Activated CD4-positive, alpha-beta T cell treated with anti-CD3 and anti-CD28 coated beads, Interleukin-2, amount 50 U/mL, for 24 hours (primary cell): ENCODE data around the gene KRTAP5-4.
"Not testable (repeated sequence)": the region's sequence is repeated elsewhere in the genome, so short reads cannot be mapped to it uniquely, and the experiment has no call there.

ENCODE experiments used
- DNase-seq, 2 donors: peaks; one replicate each; pipeline ENCODE4 v3.0.0-alpha.2; 2020; ENCODE audit warnings: low read depth in 1 of 2, low spot score in 1 of 2

Gene KRTAP5-4

DNA sequence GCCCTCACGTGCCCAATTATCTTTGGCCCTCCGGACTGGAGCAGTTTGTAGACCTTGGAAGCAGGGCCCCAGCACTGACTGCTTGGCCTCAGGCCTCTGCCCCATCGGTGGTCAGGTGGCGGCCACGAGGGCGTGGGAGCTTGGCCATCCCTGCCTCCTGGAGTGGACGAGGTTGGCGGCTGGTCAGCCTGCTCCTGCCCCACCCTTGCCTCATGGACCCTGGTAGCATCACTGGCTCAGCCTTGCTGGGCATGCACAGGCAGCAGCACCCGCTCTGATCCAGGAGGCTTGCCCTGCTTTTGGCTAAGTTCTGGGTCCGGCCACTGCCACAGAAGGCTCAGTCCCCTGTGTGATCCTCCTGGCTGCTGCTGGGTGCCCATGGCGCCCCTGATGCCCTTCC is 17.8 kb downstream of the KRTAP5-4 start:
- no peak for DNase-seq

DNA sequence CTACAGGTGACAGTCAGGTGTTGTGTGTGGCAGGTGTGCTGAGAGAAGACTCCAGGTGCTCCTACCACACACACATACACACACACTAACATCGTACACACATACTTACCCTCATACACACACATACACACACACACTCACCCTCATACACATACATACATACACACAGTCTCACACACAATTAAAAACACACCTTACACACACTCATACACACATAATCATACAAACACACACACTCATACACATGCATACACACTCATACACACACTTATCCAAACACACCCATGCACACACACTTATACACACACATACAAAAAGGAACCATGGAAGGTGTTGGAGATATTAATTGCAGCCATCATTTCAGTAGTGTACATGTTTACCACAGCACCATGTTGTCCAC is 18.3 kb downstream of the KRTAP5-4 start:
- no peak for DNase-seq

DNA sequence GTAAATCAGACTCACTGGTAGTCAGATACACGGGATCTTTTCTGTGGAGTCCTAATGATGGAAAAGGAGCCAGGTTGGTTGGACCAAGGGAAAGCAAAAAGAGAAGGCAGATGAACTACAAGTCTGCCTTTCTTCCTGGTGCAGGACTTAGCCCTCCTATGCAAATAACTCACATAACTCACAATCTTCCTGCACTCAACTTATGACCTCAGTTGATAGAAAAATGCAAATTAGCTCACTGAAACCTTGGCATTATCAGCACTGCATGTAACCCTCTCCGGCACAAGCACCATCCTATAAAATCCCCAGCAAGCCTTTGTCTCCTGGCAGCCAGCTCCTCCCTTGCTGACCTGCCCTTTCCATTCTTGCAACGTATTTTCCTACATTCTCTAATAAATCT is 20.3 kb downstream of the KRTAP5-4 start:
- not testable (repeated sequence) for DNase-seq

DNA sequence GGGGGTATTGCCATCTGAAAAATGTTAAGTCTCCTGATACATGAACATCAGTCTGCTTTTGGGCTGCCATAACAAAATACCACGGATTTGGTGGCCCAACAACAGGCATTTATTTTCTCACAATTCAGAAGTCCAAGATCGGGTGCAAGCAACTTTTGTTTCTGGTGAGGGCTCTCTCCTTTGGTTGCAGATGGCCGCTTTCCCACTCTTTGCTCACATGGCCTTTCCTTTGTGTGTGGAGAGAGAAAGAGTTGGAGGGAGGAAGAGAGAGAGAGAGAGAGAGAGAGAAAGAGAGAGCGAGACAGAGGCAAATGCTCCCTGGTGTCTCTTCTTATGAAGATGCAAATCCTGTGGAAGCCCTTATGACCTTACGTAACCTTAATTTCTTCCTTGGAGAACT is 21.3 kb downstream of the KRTAP5-4 start:
- DNase-seq: no peak

DNA sequence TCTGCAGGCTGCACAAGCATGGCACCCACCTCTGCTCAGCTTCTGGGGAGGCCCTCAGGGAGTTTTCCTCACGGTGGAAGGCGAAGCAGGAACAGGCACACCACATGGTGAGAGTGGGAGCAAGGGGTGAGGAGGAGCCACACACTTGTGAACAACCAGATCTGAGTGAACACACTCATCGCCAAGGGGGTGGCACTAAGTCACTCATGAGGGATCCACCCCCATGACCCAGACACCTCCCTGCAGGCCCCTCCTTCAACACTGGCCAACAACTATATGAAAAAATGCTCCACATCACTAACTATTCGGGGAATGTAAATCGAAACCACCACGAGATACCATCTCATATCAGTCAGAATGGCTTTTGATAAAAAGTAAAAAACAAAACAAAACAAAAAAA is 23.1 kb downstream of the KRTAP5-4 start:
- DNase-seq: no peak

DNA sequence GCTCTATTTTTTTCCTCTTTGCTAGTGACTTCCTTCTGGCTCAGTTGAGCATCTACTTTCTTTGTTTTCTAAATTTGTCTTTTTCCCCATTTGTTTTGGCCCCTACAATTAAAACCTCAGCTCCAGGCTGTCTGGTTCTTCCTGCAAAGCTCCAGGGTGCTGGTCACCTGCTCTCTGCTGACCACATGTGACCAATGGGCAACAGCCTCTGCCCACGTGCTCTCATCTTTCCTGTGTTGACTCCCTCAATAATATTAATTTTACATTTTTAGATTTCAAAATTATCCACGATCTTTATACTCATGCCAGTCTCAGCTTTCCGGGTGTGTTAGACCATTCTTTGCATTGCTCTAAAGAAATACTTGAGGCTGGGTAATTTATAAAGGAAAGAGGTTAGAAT is 23.5 kb downstream of the KRTAP5-4 start:
- DNase-seq: not testable (repeated sequence)

DNA sequence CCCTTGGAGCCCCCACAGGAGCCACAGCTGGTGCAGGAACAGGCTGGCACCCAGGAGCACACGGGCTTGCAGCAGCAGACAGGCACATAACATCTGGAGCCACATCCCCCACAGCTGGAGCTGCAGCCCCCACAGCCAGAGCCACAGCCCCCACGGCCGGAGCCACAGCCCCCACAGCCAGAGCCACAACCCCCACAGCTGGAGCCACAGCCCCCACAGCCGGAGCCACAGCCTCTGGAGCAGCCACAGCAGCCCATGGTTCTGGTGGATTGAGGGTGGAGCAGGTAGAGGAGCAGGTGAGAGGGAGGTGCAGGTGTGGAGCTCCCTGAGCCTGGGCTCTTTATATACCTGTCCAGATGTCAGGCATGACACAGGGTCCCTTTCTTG is 24.0 kb downstream of the KRTAP5-4 start, which contains the start of gene KRTAP5-2:
KRTAP5-2 (minus strand) TSS at position 301 of the 387 bp plus-strand sequence; CDS start at position 257, 44 bp downstream.
- no peak for DNase-seq

DNA sequence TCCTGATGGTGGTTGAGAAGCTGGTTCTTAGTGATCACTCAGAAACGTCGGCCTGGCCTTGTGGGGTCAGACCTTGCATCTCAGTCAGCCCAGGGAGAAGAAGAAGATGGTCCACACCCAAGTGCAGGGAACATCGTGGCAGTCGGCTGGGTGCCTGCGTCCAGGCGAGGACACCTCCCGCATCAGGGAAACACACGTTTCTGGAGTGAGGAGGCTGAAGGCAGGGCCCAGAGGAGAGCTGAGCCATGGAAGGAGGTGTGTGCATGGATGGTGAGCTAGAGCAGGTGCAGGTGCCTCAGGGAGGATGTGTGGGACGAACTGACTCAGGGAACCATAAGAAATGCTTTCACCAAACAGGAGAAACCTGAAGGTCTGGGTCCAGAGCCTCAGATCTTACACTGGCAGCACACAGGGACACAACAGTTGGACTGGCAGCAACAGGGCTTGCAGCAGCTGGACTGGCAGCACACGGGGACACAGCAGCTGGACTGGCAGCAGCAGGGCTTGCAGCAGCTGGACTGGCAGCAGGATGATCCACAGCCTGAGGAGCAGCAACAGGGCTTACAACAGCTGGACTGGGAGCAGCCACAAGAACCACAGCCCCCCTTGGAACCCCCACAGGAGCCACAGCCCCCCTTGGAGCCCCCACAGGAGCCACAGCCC is 24.5 kb downstream of the KRTAP5-4 start:
- no peak for DNase-seq

DNA sequence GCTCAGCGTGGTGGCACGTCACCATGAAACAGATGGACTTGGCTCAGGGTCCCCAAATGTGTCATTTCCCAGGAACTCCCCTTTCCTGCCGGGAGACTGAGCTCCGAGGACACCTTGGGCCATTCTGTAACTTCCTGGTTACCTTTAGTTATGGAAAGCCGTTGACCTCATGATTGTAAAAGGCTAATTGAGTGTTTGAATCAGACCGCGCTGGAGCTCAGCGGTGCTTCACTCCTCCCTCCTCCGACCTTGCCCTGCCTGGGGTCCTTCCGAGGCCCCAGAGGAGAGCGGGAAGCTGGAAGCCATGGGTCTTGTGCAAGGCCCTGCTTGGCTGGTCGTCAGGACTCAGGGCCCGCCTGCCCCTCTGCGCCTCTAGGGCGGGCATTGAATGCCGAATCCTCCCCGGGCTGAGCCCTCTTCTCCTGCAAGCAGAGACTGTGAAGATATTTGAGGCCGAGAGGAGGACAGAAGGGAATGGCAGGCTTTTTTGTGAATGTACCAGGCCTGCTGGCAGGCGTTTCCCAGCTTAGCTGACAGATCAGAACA is 25.3 kb downstream of the KRTAP5-4 start:
- DNase-seq: not testable (repeated sequence)

DNA sequence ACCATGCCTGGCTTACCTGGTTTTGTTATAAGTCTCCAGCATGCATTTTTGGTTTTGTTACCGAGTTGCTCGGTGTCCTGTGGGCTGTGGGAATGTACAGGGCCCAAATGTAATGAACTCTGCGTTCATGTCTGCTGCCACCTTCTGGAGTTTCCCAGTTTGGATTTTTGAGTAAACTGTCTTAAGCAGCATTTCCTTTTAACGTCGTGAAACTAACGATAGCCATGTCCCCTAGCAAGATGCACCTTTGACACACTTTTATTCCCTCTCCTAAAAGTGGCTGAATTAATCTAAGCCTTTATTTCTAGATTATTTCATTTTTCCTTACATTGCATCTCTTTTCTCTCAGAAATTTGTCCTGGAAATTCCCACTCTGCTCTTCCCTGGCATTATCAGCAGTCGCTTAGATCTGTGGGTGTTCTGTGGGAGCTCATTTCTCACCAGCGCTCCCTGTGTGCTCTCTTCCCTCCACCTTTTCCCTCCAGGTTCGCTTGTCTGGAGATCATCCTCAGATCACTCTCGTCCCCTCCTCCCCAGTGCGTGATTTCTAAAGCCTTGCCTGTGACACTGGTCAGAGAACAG is 25.9 kb downstream of the KRTAP5-4 start:
- DNase-seq: not testable (repeated sequence)

DNA sequence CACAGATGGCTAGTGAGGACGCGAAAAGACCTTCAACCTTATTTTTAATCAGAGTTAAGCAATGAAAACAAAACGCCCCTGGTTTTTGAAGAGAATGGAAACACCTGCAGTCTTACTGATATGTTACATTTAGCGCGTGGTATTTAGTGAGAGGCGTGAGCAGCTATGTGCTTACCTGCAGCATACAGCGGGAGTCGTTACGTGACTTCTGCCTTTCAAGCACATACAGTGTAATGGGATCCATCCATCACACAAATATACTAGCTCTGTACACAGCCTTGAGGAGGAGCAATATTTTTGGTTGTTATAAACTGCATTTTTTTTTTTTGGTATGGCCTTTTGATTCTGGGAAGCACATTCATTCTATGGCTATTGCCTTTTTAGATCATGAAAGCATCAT is 29.3 kb downstream of the KRTAP5-4 start:
- DNase-seq: no peak

DNA sequence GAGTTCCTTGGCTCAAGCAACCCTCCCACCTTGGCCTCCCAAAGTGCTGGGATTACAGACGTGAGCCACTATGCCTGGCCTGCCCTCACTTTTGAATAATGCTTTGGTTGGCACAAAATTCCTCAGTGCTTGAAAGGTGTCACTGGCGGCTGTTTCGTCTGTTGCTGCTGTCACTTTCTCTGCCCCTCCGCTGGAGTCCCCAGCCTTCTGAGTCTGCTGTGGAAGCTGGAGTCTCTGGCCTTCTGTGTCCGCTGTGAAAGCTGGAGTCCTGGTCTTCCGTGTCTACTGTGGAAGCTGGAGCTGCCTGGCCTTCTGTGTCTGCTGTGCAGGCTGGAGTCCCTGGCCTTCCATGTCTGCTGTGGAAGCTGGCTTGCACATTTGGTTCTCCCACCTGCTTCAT is 31.9 kb downstream of the KRTAP5-4 start:
- DNase-seq: no peak

DNA sequence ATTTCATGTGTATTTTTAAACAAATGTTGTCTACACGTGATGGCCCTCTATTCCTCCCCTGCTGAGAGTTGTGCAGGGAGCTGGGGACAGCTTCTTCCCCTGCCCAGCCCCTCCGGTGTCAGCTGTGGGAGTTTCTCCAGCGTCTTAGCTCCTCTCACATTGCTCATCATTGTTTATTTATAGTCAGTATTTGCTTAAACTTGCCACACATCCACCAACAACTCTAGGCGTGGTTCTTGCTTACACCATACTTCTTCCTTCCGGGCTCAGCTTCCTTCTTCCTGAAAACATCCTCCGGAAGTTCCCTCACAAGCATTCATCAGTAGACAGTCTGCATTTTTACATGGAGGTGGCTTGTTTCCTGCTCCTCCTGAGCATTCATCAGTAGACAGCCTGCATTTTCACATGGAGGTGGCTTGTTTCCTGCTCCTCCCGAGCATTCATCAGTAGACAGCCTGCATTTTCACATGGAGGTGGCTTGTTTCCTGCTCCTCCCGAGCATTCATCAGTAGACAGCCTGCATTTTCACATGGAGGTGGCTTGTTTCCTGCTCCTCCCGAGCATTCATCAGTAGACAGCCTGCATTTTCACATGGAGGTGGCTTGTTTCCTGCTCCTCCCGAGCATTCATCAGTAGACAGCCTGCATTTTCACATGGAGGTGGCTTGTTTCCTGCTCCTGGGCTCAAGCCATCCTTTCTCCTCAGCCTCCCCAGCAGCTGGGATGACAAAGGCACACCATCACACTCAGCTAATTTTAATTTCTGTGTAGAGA is 32.6 kb downstream of the KRTAP5-4 start:
- DNase-seq: not testable (repeated sequence)

DNA sequence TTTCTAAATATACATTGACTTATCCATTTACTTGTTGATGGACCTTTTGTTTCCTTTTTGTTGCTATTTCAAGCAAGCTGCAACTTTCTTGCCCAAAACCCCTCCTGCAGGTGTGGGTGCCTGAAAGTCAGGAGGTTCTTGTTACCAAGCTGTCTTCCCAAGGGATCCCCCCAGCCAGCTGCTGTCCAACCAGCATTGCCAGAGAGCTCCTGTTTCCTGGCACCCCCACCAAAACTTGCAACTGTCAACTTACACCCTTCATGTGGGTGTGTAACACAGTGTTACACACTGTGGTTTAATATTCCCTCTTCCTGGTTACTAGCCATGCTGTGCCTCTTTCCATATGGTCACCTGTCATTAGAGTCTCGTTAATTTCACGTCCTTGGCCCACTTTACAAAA is 35.2 kb downstream of the KRTAP5-4 start:
- DNase-seq: no peak

DNA sequence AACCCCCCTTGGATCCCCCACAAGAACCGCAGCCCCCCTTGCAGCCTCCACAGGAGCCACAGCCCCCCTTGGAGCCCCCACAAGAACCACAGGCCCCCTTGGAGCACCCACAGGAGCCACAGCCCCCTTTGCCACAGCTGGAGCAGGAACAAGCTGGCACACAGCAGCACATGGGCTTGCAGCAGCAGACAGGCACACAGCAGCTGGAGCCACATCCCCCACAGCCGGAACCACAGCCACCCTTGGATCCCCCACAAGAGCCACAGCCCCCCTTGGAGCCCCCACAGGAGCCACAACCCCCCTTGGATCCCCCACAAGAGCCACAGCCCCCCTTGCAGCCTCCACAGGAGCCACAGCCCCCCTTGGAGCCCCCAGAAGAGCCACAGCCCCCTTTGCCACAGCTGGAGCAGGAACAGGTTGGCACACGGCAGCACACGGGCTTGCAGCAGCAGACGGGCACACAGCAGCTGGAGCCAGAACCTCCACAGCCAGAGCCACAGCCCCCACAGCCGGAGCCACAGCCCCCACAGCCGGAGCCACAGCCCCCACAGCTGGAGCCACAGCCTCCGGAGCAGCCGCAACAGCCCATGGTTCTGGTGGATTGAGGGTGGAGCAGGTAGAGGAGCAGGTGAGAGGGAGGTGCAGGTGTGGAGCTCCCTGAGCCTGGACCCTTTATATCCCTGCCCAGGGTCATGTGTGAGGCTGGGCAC is 37.1 kb downstream of the KRTAP5-4 start, which contains the start of gene KRTAP5-1:
KRTAP5-1 (minus strand) TSS at position 623 of the 710 bp plus-strand sequence; CDS start at position 589, 34 bp downstream.
- DNase-seq: not testable (repeated sequence)

DNA sequence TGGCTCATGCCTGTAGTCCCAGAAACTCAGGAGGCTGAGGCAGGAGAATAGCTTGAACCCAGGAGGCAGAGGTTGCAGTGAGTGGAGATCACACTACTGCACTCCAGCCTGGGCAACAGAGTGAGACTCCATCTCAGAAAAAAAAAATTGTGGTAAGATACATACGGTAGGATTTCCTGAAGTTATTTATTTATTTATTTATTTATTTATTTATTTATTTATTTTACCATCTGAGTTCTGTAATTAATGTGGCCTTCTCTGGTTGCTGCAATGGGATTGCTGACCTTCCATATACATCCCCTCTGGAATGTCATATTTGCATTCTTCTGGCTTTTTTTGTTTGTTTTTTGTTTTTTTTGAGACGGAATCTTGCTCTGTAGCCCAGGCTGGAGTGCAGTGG is 39.0 kb downstream of the KRTAP5-4 start:
- not testable (repeated sequence) for DNase-seq

DNA sequence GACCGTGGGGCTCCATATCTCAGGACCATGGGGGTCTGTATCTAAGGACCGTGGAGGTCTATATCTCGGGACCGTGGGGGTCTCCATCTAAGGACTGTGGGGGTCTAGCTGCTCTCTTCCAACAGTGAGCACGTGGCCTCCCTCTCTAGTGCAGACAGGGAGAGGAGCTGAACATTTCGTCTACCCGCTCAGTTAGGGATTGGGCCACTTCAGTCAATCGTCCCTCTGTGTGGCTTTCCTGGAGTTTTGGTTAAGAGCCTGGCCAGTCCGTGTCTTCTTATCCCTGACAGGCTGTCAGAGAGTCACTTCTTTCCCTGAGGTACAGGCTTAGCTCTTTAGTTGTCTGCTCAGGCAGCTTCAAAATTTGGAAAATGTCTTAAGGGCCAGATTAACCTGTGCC is 40.0 kb downstream of the KRTAP5-4 start:
- no peak for DNase-seq

DNA sequence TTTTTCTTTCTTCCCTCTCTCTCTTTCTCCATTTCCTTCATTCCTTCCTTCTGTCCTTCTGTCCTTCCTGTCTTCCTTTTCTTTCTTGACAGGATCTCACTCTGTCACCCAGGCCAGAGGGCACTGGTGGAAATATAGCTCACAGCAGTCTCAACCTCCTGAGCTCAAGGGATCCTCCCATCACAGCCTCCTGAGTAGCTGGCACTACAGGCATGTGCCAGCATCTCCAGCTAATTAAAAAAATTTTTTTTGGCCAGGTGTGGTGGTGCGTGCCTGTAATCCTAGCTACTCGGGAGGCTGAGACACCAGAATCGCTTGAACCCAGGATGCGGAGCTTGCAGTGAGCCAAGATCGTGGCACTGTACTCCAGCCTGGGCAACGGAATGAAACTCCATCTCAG is 45.1 kb downstream of the KRTAP5-4 start:
- no peak for DNase-seq

DNA sequence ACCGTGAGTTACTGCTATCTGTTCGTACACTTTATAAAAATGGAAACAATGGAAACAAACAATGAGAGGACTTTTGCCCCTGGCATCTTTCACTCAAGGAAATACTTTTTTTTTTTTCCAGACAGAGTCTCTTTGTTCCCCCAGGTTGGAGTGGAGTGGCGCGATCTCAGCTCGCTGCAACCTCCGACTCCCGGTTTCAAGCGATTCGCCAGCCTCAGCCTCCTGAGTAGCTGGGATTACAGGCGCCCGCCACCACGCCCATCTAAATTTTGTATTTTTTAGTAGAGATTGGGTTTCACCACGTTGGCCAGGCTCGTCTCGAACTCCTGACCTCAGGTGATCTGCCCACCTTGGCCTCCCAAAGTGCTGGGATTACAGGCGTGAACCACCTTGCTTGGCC is 46.2 kb downstream of the KRTAP5-4 start:
- not testable (repeated sequence) for DNase-seq

DNA sequence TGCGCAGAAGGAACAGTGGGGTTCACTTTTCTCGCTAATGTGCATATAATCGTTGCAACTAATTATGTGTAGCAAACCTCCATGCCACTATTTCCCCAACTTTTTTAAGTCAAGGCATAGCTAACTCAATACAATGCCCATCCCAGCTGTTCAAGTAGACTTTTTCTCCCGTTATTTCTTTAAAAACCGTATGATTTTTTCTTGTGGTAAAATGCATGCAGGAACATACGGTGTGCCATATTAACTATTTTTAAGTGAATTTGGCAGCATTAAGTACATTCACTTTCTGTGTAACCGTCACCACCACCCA is 47.0 kb downstream of the KRTAP5-4 start:
- DNase-seq: no peak

DNA sequence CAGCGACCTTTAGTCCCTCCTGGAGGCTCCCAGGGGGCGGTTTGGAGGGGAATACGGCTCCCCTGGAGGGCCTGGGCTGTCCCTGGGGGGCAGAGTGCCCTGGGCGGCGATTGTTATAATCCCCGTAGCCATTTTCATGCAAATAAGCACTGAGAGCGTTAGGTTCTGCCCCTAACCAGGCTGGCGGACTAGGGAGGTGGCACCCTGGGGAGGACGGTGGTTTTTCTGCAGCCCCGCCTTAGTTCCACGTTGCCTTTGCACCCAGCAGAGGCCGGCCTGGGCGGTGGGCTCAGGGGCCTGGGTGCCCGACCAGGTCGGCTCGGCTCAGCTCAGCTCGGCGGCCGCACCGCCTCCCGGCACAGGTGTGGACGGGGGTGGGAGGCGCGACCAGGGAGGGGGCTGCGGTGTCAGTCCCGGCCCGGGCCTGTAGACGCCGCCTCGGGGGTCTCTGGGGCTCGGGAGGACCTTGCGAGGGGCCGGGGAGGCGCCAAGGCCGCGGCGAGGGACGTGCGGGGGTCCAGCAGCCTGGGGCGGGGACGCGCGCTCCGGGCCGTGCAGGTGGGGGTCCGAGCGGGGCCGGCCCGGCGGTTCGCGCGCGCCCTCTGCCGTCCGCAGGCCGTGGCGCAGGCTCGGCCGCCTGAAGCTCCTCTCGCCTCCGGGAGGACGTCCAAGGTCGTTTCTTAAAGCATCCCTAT is 47.6 kb downstream of the KRTAP5-4 start:
- DNase-seq: peak; percentile 30 to 38
